HFFc6 (cell line): ENCODE measurements around the gene KLHL29. TPM values are rescaled to one million over a fixed set of nuclear protein-coding genes. Genes with fewer than 3 reads are reported as not detected.

Source experiments
- DNase-seq: peaks from one replicate; pipeline ENCODE4 v3.0.0-alpha.2; 2018
- H3K27ac Mint-ChIP-seq: 2 replicates; pipeline ENCODE4 v1.8.0; 2020; ENCODE audit warnings: mild to moderate bottlenecking, mixed read lengths
- H3K27me3 Mint-ChIP-seq: 2 replicates; pipeline ENCODE4 v1.8.0; 2021; ENCODE audit warnings: mild to moderate bottlenecking, moderate library complexity, mixed read lengths; ENCODE audit not compliant: insufficient read depth
- H3K36me3 Mint-ChIP-seq: 2 replicates; pipeline ENCODE4 v1.8.0; 2021; ENCODE audit warnings: low read depth, mixed read lengths
- H3K4me1 Mint-ChIP-seq: 2 replicates; pipeline ENCODE4 v1.8.0; 2020; ENCODE audit warnings: low read depth, mixed read lengths
- H3K4me3 Mint-ChIP-seq: 2 replicates; pipeline ENCODE4 v1.8.0; 2020; ENCODE audit warnings: mild to moderate bottlenecking, moderate library complexity, mixed read lengths
- H3K9me3 Mint-ChIP-seq: 2 replicates; pipeline ENCODE4 v1.8.0; 2020; ENCODE audit warnings: mild to moderate bottlenecking, mixed read lengths
- CTCF ChIP-seq: fragments of 200-600 bp; sonication (generic); IDR thresholded peaks from 2 replicates; pipeline ENCODE4 v1.5.0; 2021; ENCODE audit warnings: antibody characterized with exemption, mild to moderate bottlenecking
- total RNA-seq, 6 experiments: library from RNA; stranded (reverse); fragmentation: NEBNext Ultra II Directional; extraction: Animal tissue kit (Norgen Biotek cat#: 25700); gene quantifications; 2 replicates in 1 of 6; 3 replicates in 5 of 6; pipeline ENCODE4 v1.2.3, GENCODE V29; 2021

KLHL29 gene
- total RNA-seq, 6 experiments from 2014 or later = 7.4 to 9.7 (median 8.6) TPM

- no peaks in the 10 kb centered on the region for H3K9me3 Mint-ChIP-seq
- peaks cover 56% of the 10 kb centered on the region for H3K4me1 Mint-ChIP-seq
- TF ChIP-seq CTCF = no peak
- DNase-seq = no peak
- no peaks in the 10 kb centered on the region; the same call in 1 of the 2 replicates for H3K36me3 Mint-ChIP-seq
- no peak overlapping the region for H3K27ac Mint-ChIP-seq
- no peak overlapping the region for H3K4me3 Mint-ChIP-seq
- H3K27me3 Mint-ChIP-seq = no peaks in the 10 kb centered on the region; the same call in 1 of the 2 replicates
Measured at GRCh38 chr2:23453836-23454460, 69.0 kb downstream of the KLHL29 start.

- no peak for DNase-seq
- peaks cover 52% of the 10 kb centered on the region for H3K4me1 Mint-ChIP-seq
- no peaks in the 10 kb centered on the region for H3K9me3 Mint-ChIP-seq
- no peaks in the 10 kb centered on the region; the same call in 1 of the 2 replicates for H3K36me3 Mint-ChIP-seq
- H3K27ac Mint-ChIP-seq = peak overlapping the region; percentile 2; the same call in 1 of the 2 replicates
- H3K4me3 Mint-ChIP-seq = no peak overlapping the region
- H3K27me3 Mint-ChIP-seq = no peaks in the 10 kb centered on the region; the same call in 1 of the 2 replicates
- TF ChIP-seq CTCF = no peak
Measured at GRCh38 chr2:23454501-23455120, 69.6 kb downstream of the KLHL29 start.

GRCh38 chr2:23456396-23456795 lies 71.4 kb downstream of the KLHL29 start:
- DNase-seq = no peak
- H3K27me3 Mint-ChIP-seq = no peaks in the 10 kb centered on the region; the same call in 1 of the 2 replicates

GRCh38 chr2:23456881-23457760 lies 72.1 kb downstream of the KLHL29 start:
- no peak for TF ChIP-seq CTCF
- peaks cover 53% of the 10 kb centered on the region for H3K4me1 Mint-ChIP-seq
- peak overlapping the region; percentile 74 for H3K27ac Mint-ChIP-seq
- H3K27me3 Mint-ChIP-seq = no peaks in the 10 kb centered on the region; the same call in 1 of the 2 replicates
- H3K9me3 Mint-ChIP-seq = no peaks in the 10 kb centered on the region
- DNase-seq = peak; percentile 52
- no peaks in the 10 kb centered on the region for H3K36me3 Mint-ChIP-seq
- no peak overlapping the region for H3K4me3 Mint-ChIP-seq

More at GRCh38 chr2:23456396-23456795, 71.4 kb downstream of the KLHL29 start:
- Mint-ChIP-seq H3K4me3 (no peak overlapping the region), H3K36me3 (no peaks in the 10 kb centered on the region), H3K27ac (no peak overlapping the region), H3K4me1 (peaks cover 53% of the 10 kb centered on the region), H3K9me3 (no peaks in the 10 kb centered on the region)
- no peak for TF ChIP-seq CTCF

- no peak for TF ChIP-seq CTCF
Measured at GRCh38 chr2:23457990-23458682, 73.2 kb downstream of the KLHL29 start.

More at GRCh38 chr2:23457990-23458682, 73.2 kb downstream of the KLHL29 start:
- H3K36me3 Mint-ChIP-seq = no peaks in the 10 kb centered on the region
- no peak for DNase-seq
- no peaks in the 10 kb centered on the region; the same call in 1 of the 2 replicates for H3K27me3 Mint-ChIP-seq
- H3K9me3 Mint-ChIP-seq = no peaks in the 10 kb centered on the region
- no peak overlapping the region for H3K4me3 Mint-ChIP-seq
- H3K4me1 Mint-ChIP-seq = peaks cover 44% of the 10 kb centered on the region
- no peak overlapping the region for H3K27ac Mint-ChIP-seq
